G401.6 (cell line): Measurements from ENCODE around the gene TNFRSF8.
"Not testable (repeated sequence)": the region's sequence is repeated elsewhere in the genome, so short reads cannot be mapped to it uniquely, and the experiment has no call there.

Experiments used
- FAIRE-seq: peaks from 2 replicates; lab custom pipeline; 2012; peaks lifted over from hg19 to GRCh38; lab: Jason Lieb, UNC

The TNFRSF8 gene

DNA sequence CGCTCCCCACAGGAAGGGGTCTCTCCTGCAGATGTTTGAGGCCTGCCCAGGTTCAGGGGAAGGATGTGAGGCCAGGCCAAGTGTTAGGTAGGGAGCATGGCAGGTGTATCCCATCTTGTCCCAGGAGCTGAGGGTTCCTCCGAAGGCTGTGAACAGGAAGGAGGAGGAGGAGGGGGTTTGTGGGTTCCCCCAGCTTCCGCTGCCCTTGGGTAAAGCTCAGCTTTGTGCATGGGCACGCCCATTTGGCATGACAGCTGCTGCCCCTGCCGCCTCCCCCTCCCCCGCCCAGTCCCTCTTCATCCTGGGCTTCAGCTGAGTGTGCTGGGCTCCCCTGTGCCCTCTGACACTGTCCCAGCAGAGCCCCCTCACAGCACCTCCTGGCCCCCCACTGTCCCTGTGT lies 25.5 kb downstream of the TNFRSF8 start:
- FAIRE-seq = no peak

DNA sequence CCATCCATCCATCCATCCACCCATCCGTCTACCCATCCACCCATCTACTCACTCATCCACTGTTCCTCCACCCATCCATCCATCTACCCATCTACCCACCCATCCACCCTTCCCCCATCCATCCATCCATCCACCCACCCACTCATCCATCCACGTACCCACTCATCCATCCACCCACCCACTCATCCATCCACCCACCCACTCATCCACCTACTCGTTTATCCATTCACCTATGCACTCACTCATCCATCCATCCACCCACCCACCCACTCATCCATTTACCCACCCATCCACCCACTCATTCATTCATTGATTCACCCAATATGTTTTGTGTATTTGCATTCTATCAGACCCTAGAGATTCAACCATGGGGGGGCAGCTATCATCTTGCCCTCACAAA lies 27.2 kb downstream of the TNFRSF8 start:
- FAIRE-seq = no peak

GRCh38 chr1:12091191-12091590 lies 28.1 kb downstream of the TNFRSF8 start:
- no peak for FAIRE-seq

DNA sequence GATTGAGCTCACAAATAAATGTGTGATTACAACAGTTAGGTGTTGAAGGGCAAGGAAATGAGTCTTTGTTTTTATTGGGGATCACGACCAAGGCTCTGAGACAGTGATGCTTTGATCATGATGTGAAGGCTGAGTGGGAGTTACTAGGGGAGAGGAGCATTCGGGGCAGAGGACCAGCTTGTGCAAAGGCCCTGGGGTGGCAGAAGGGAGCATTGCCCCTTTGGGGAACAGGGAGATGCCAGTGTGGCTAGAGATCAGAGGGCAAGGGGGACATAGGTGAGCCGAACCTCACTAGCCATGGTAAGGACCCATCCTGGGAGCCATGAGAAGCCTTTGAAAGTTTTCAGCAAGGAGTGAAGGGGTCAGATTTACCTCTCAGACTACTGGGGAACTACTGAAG lies 31.1 kb downstream of the TNFRSF8 start:
- no peak for FAIRE-seq

GRCh38 chr1:12095452-12096263 lies 32.6 kb downstream of the TNFRSF8 start:
- no peak for FAIRE-seq

DNA sequence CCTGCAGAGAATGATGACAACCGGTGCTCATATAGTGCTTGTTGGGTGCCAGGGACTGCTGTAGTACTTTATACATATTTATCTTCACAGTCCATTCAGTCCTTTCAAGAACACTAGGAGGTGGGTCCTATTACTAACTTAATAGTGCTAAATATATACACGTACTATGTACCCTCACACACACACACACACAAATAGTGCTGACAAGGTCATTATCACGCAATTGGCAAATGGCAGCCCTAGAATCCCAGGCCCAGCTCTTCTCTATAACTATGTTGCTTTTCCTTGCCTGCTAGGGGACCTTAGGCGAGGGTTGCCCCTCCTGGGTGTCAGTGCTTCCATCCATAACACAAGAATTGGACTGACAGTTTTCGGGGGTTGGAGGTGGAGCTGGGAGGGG lies 33.5 kb downstream of the TNFRSF8 start:
- FAIRE-seq = no peak

DNA sequence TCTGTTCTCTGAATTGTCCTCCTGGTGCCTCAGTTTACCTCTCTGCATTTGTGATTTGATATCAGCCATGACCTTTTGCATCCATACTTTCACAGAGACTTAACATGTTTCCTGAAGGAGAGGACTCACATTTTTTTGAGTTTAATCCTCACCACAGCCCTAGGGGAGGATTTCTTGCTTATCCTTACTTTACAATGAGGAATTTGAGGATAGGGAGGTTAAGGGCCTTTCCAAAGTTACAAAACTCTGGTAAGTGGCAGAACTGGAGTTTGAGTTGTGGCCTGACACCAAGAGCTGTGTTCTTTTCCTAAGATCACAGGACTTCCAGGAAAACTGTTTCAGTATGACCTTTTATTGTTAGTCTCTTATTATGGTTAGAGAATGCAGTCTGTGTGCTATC lies 34.2 kb downstream of the TNFRSF8 start:
- FAIRE-seq = no peak

DNA sequence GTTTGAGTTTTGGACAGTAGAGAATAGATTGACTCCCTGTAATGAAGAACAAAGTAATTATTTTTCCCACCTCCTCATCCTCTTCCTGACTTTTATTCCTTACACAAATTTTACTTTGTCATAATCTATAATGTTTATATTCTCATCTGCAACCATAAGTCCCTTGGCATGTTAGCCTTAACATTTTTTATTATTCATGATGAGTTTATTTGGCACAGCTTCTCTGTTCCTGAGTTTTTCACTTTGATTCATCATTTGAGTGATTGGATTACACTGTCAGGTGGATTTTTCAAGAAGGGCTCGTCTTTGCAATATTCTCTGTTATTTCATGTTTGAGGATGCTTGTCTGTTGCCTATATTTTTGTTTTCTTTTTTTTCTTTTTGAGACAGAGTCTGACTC lies 35.7 kb downstream of the TNFRSF8 start:
- peak; percentile 23 for FAIRE-seq

DNA sequence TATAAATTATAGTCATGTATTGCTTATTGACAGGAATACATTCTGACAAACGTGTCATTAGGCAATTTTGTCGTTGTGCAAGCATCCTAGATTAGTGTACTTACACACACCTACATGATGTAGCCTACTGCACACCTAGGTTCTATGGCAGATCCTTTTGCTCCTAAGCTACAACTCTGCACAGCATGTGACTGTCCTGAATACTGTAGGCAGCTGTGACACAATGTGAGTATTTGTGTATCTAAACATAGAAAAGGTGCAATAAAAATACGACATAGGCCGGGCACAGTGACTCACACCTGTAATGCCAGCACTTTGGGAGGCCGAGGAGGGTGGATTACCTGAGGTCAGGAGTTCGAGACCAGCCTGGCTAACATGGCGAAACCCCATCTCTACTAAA lies 36.5 kb downstream of the TNFRSF8 start:
- FAIRE-seq = no peak

DNA sequence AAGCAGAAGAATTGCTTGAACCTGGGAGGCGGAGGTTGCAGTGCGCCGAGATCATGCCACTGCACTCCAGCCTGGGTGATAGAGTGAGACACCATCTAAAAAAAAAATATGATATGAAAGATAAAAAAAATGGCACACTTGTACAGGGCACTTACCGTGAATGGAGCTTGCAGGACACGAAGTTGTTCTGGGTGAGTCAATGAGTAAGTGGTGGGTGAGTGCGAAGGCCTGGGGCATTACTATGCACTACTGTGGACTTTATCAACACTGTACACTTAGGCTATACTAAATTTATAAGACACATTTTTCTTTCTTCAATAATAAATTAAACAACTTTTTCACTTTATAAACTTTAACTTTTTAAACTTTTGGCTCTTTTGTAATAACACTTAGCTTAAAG lies 37.0 kb downstream of the TNFRSF8 start:
- no peak for FAIRE-seq

- not testable (repeated sequence) for FAIRE-seq
These were observed 38.0 kb downstream of the TNFRSF8 start for GRCh38 chr1:12101120-12101519.

- no peak for FAIRE-seq
These were observed 39.0 kb downstream of the TNFRSF8 start for GRCh38 chr1:12102066-12102465.

DNA sequence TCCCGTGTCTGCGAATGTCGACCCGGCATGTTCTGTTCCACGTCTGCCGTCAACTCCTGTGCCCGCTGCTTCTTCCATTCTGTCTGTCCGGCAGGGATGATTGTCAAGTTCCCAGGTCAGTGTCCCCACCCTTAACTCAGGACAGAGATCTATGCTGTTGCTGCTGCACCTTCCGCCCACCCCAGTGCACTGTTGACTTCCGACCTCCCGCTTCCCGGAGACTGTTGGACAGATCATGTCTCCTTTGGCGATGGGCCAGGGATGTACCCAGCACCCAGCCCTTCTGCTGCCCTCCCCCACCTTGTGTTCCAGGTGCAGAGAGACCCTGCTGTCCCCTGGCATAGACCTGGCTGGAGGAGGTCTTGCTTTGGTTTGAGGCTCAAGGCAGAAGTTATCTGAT lies 41.3 kb downstream of the TNFRSF8 start:
- no peak for FAIRE-seq

- no peak for FAIRE-seq
These were observed 43.0 kb downstream of the TNFRSF8 start for GRCh38 chr1:12106153-12106552.

GRCh38 chr1:12106861-12107260 lies 43.8 kb downstream of the TNFRSF8 start:
- FAIRE-seq = not testable (repeated sequence)

DNA sequence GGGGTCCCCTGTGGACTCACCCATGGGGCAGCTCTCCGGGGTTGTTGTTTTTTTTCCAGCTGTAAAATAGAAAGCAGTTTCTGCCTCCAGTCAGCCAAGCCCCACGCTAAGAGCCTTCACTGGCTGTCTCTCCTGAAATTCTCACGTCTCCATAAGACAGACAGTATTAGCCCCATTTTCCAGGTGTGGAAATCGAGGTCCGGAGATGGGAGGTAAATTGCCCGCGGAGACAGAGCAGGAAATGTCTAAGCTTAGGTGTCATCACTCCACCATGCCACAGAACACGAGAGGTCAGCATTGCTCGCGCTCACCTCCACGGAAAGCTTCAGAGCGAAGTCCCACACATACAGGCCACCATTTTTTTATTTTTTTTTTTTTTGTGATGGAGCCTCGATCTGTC lies 44.6 kb downstream of the TNFRSF8 start:
- no peak for FAIRE-seq

DNA sequence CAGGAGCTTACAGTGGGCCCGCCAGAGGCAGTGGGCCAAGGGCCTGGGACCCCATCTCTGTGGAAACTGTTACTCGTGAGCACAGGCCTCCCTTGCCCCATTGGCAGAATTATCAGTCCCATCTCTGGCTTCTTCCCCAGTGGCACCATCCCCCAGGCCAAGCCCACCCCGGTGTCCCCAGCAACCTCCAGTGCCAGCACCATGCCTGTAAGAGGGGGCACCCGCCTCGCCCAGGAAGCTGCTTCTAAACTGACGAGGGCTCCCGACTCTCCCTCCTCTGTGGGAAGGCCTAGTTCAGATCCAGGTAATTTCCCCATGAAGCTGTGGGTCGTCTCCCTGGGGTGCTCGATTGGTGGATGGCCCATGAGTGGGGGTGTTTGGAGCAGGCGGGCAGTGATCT lies 46.8 kb downstream of the TNFRSF8 start:
- no peak for FAIRE-seq

DNA sequence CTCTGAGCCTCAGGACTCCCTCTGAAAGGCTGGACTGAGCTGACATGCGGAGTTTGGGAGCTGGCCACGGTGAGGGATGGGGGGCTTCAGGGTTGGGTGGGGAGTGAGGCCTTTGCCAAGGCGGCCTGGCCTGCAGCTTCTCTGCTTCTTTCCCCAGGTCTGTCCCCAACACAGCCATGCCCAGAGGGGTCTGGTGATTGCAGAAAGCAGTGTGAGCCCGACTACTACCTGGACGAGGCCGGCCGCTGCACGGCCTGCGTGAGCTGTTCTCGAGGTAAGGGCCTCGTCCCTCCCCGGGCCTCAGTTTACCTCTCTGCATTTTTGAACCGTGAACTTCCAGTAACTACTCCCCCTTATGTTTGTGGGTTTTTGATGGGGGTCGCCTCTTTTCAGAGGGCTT lies 48.6 kb downstream of the TNFRSF8 start:
- no peak for FAIRE-seq

DNA sequence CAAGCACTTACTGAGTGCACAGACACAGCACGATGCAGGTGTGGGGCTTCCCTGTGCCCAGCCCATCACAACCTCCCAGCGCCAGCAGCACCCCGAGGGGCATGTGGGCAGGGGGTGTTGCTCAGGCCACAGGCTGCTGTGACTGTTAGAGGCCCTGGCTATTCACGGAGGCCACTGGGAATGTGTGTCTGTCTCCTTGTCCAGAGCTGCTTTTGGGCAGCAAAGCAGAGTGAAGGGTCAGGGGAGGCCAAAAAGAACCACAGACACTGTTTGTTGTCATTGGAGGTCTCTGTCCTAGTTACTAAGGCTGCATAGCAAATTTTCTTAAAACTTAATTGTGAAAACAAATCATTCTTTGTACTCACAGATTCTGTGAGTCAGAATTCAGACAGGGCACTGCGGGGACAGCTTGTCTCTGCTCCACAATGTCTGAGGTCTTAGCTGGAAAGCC lies 49.6 kb downstream of the TNFRSF8 start:
- no peak for FAIRE-seq

DNA sequence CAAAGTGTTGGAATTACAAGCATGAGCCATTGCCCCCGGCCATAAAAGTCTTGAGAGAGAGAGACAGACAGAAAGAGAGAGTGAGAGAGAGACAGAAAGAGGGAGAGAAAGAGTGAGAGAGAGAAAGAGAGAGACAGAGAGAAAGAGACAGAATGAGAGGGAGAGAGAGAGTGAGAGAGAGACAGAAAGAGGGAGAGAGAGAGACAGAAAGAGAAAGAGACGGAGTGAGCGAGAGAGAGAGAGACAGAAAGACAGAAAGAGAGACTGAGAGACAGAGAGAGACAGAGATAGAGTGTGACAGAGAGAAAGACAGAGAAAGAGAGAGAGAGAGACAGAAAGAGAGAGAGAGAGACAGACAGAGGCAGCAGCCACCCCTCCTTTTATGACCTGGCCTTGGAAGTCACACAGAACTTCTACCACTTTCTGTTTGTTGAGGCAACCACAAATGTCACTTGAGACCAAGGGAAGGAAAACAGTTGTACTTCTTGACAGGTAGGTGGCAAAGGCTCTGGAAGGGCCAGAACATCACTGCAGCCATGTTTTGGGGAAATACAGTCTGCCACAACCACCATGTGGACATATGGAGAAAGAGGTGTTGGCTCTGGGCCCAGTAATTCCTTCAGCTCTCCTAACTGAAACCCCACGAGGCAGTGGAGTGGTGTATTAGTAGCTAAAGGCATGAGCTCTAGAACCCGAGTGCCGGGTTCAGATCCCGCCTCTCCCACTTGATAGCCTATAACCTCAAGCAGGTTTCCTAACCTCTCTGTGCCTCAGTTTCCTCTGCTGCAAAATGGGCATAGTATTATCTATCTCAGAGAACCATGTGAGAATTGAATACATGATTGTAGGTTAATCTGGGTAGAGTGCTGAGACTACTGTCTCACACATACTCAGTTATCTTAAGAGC lies 50.6 kb downstream of the TNFRSF8 start:
- no peak for FAIRE-seq

DNA sequence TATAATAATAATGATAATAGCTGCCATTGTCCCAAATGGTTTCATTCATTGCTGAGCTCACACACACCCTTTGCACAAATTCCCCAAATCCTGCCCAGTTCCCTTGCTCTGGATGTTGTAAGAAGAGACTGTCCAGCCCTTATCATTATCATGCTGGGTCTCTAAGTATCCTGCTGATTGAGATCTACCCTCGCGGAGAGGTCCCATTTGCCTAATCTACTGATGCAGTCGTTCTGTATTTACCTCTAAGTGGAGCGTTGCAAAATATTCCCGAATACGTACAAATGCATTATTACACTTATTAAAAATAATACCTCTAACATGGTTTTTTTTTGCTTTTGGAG lies 51.2 kb downstream of the TNFRSF8 start:
- no peak for FAIRE-seq

- no peak for FAIRE-seq
These were observed 51.8 kb downstream of the TNFRSF8 start for GRCh38 chr1:12114916-12115315.

DNA sequence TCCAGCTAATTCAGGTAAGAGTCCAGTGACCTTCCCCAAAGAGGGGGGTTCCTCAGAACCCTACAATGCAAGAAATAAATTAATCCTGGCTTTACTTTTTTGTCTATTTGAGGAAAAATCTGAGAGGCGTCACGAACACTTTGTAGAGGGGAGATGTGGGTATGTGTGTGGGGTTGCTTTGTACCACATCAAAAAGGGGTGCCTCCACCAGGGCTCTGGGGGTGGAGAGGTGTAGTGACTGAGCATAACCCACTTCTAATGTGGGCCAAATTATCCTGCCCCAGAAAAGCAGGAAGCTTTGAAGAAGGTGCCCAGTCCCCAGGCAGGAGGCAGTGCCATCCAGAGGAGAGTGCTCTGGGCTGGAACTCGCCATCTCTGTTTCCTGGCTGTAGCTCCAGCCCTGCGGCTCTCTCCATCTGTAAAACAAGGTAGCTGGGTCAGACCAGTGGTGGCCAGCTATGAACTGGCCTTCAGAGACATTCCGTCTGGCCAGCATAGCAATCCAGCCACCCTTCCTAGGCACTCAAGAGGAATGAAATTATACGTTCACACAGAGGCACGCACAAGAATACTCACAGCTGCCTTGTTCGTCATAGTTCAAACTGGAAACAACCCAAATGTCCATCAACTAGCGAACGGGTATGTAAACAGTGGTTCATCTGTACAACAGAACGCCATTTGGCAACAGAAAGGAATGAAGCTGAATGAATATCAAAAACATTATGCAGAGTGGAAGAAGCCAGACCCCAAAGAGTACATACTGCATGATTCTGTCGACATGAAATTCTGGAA lies 58.3 kb downstream of the TNFRSF8 start:
- FAIRE-seq = no peak
